ENCODE results near the gene FKBP1B.

DNA sequence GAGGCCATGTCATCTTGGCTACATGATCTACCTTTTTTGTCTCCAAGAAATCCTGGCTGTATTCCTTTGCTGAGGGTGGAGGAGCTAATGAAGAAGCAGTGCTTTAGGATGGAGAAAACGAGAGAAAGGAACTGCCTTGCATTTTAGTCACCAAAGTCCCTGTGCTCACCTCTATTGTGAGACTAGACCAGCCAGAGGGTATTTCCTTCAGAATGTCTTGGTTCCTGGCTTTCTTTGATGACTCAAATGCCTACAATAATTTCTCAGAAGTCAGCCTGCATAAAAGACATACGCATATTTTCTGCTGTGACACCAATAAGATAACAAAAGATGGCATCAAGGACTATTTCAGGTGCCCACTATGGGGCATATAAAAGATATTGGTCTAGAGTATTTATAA lies 15.8 kb downstream of the FKBP1B start:
- TF ChIP-seq MYC (IDR thresholded peaks at IDR 0.05; ENCODE audit: borderline replicate concordance, low read length) (no peak), ZNF302 (CRISPR knock-in tag; IDR thresholded peaks at IDR 0.05) (no peak)
- TF ChIP-seq, protein P1, sequence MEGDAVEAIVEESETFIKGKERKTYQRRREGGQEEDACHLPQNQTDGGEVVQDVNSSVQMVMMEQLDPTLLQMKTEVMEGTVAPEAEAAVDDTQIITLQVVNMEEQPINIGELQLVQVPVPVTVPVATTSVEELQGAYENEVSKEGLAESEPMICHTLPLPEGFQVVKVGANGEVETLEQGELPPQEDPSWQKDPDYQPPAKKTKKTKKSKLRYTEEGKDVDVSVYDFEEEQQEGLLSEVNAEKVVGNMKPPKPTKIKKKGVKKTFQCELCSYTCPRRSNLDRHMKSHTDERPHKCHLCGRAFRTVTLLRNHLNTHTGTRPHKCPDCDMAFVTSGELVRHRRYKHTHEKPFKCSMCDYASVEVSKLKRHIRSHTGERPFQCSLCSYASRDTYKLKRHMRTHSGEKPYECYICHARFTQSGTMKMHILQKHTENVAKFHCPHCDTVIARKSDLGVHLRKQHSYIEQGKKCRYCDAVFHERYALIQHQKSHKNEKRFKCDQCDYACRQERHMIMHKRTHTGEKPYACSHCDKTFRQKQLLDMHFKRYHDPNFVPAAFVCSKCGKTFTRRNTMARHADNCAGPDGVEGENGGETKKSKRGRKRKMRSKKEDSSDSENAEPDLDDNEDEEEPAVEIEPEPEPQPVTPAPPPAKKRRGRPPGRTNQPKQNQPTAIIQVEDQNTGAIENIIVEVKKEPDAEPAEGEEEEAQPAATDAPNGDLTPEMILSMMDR (IDR thresholded peaks at IDR 0.05) = no peak

Measured in A549 (cell line).